Stimulated activated effector memory CD8-positive, alpha-beta T cell treated with anti-CD3 and anti-CD28 coated beads, Interleukin-12 subunit alpha, Interleukin-12 subunit beta, amount 100 ng/mL, for 72 hours (primary cell): ENCODE measurements around the gene MRTFB.
A peak's percentile ranks its signal among the peaks of the same experiment; 100 is the strongest.

Experiments used
- ATAC-seq: fragments of 150-1000 bp; cut with Tn5 transposase; 2 replicates; pipeline ENCODE4 v1.10.0; 2021
- DNase-seq, 2 donors: peaks; one replicate each; pipeline ENCODE4 v3.0.0; 2021 to 2022; ENCODE audit warnings: low spot score in 2 of 2
- H3K27ac Mint-ChIP-seq: one replicate; pipeline ENCODE4 v1.8.0; 2022; ENCODE audit warnings: mild to moderate bottlenecking, mixed read lengths
- H3K36me3 Mint-ChIP-seq: one replicate; pipeline ENCODE4 v1.8.0; 2022; ENCODE audit warnings: mild to moderate bottlenecking, mixed read lengths
- H3K4me1 Mint-ChIP-seq: one replicate; pipeline ENCODE4 v1.8.0; 2022; ENCODE audit warnings: mixed read lengths
- H3K4me3 Mint-ChIP-seq: one replicate; pipeline ENCODE4 v1.8.0; 2022; ENCODE audit warnings: mild to moderate bottlenecking, mixed read lengths
- H3K9me3 Mint-ChIP-seq: one replicate; pipeline ENCODE4 v1.8.0; 2022; ENCODE audit warnings: mixed read lengths

MRTFB gene

DNA sequence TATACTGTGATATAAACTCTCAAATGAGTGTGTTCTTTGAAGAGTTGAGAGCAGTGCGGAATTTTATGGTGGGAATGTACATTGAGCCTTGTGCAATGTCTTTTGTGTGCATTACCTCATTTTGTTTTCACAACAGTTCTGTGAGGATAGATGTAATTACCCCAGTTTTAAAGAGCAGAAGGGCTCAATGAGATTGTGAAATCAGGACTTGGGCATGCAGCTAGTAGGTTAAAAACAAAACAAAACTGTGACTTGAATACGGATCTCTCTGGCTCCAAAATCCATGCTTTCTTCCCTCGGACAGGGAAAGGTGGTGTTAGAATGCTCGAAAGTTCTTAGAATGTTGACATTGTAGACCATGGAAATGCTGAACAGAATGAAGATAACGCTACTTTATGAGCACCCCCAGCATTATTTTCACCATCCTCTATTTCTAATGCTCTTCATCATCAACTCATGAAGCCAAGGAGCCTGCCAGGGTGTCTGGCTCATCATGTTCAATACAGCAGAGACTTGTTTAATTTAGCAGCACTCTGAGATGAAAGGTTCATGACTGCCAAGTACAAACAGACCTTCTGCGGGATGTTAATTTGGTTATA is 17.1 kb downstream of the MRTFB start:
- DNase-seq (no peak), ATAC-seq (no peak)
- Mint-ChIP-seq H3K4me1 (peaks cover 9% of the 10 kb centered on the region), H3K4me3 (no peak overlapping the region), H3K9me3 (no peaks in the 10 kb centered on the region), H3K36me3 (no peaks in the 10 kb centered on the region), H3K27ac (no peak overlapping the region)

DNA sequence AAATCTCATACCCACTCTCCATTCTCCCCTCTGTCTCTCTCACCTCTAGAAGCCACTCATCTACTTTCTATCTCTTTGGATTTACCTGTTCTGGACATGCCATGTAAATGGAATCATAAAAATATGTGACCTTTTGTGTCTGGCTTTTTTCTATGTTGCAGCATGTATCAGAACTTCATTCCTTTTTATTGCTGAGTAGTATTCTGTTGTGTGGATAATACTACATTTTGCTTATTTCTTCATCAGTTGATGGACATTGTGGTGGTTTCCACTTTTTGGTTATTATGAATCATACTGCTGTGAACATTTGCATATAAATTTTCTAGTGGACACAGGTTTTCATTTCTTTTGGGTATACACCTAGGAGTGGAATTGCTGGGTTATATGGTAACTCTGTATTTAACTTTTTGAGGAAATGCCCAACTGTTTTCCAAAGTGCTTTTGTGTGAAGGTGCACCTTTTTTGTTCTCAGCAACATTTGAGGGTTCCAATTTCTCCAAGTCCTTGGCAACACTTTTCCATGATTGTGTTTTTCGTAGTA is 18.2 kb downstream of the MRTFB start:
- ATAC-seq (no peak), DNase-seq (no peak)
- Mint-ChIP-seq H3K9me3 (no peaks in the 10 kb centered on the region), H3K36me3 (no peaks in the 10 kb centered on the region), H3K4me3 (no peak overlapping the region), H3K4me1 (peaks cover 9% of the 10 kb centered on the region), H3K27ac (no peak overlapping the region)

- Mint-ChIP-seq H3K4me3 (no peak overlapping the region), H3K36me3 (no peaks in the 10 kb centered on the region)
- no peak for DNase-seq
Measured at GRCh38 chr16:14092561-14092960, 21.4 kb downstream of the MRTFB start.

GRCh38 chr16:14095883-14096551 is 24.9 kb downstream of the MRTFB start:
- Mint-ChIP-seq H3K4me1 (peaks cover 11% of the 10 kb centered on the region), H3K36me3 (no peaks in the 10 kb centered on the region), H3K4me3 (no peak overlapping the region), H3K27ac (no peak overlapping the region), H3K9me3 (no peaks in the 10 kb centered on the region)
- DNase-seq (no peak), ATAC-seq (no peak)

More at GRCh38 chr16:14092561-14092960, 21.4 kb downstream of the MRTFB start:
- peaks cover 9% of the 10 kb centered on the region for H3K4me1 Mint-ChIP-seq
- no peak for ATAC-seq
- no peak overlapping the region for H3K27ac Mint-ChIP-seq
- H3K9me3 Mint-ChIP-seq: no peaks in the 10 kb centered on the region

DNA sequence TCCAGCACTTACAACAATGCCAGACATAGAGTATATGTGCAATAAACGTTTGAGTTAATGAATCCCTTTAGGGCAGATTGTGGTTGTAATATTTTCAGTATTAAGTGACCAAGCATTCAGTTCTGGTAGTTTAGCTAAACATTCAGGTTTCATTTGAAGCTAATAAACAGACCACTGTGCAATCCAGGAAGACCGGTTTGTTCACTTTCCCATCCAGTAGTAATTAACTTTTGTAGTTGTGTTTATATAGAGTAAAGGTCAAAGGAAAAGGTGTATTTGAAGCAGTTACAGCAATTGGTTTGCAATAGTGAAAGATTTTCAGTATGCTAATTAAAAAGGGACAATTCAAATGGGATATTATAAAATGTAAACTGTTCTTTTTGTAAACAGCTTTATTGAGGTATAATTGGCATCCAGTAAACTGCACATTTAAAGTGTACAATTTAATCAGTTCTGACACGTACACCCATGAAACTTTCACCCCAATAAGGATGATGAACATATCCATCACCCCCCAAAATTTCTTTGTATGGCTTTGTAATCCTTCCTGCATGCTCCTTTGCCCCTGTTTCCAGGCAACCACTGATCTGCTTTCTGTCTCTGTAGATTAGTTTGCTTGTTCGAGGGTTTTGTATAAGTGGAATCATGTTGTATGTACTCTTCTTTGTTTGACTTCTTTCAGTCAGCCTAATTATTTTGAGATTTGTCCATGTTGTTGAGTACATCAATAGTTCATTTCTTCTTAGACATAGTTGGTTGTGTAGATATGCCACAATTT is 26.3 kb downstream of the MRTFB start:
- DNase-seq (no peak), ATAC-seq (no peak)
- no peaks in the 10 kb centered on the region for H3K36me3 Mint-ChIP-seq
- no peaks in the 10 kb centered on the region for H3K9me3 Mint-ChIP-seq
- peaks cover 13% of the 10 kb centered on the region for H3K4me1 Mint-ChIP-seq
- H3K27ac Mint-ChIP-seq: no peak overlapping the region
- H3K4me3 Mint-ChIP-seq: no peak overlapping the region

DNA sequence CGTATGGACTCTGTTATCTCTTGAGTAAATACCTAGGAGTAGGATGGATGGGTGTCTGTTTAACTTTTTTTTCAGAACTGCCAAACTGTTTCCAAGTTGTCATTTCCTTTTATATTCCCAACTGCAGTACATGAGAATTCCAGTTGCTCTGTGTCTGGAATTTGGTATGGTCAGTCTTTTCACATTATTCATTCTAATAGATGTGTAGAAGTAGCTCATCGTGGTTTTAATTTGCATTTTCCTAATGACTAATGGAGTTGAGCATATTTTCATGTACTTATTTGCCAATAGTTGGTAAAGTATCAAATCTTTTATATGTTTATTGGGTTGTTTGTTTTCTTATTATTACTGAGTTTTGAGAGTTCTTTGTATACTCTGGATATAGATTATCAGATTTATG is 27.0 kb downstream of the MRTFB start:
- H3K9me3 Mint-ChIP-seq: no peaks in the 10 kb centered on the region
- peaks cover 16% of the 10 kb centered on the region for H3K4me1 Mint-ChIP-seq
- DNase-seq (no peak), ATAC-seq (no peak)
- no peaks in the 10 kb centered on the region for H3K36me3 Mint-ChIP-seq
- H3K27ac Mint-ChIP-seq: no peak overlapping the region
- H3K4me3 Mint-ChIP-seq: no peak overlapping the region

DNA sequence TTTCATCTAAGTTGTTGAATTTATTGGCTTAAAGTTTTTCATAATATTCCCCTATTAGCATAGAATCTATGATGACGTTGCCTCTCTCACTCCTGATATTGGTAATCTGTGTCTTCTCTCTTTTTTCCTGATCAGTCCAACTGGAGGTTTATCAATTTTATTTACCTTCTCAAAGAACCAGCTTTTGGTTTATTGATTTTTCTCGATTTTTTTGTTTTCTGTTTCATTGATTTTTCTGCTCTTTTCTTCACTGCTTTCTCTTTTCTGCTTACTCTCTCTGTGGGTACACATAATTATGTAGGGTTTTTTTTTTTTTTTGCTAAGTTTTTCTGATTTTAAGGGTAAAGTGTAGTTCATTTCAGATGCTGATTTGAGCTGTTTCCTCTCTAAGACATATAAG is 29.7 kb downstream of the MRTFB start:
- ATAC-seq (no peak), DNase-seq (no peak)
- Mint-ChIP-seq H3K36me3 (no peaks in the 10 kb centered on the region), H3K4me3 (no peak overlapping the region), H3K9me3 (no peaks in the 10 kb centered on the region), H3K27ac (no peak overlapping the region), H3K4me1 (peaks cover 18% of the 10 kb centered on the region)

- H3K4me1 Mint-ChIP-seq: peaks cover 18% of the 10 kb centered on the region
- H3K36me3 Mint-ChIP-seq: no peaks in the 10 kb centered on the region
- H3K9me3 Mint-ChIP-seq: no peaks in the 10 kb centered on the region
- H3K4me3 Mint-ChIP-seq: no peak overlapping the region
- ATAC-seq: peak; percentile 45
- no peak for DNase-seq
- H3K27ac Mint-ChIP-seq: no peak overlapping the region
Measured at GRCh38 chr16:14101415-14101814, 30.3 kb downstream of the MRTFB start.

DNA sequence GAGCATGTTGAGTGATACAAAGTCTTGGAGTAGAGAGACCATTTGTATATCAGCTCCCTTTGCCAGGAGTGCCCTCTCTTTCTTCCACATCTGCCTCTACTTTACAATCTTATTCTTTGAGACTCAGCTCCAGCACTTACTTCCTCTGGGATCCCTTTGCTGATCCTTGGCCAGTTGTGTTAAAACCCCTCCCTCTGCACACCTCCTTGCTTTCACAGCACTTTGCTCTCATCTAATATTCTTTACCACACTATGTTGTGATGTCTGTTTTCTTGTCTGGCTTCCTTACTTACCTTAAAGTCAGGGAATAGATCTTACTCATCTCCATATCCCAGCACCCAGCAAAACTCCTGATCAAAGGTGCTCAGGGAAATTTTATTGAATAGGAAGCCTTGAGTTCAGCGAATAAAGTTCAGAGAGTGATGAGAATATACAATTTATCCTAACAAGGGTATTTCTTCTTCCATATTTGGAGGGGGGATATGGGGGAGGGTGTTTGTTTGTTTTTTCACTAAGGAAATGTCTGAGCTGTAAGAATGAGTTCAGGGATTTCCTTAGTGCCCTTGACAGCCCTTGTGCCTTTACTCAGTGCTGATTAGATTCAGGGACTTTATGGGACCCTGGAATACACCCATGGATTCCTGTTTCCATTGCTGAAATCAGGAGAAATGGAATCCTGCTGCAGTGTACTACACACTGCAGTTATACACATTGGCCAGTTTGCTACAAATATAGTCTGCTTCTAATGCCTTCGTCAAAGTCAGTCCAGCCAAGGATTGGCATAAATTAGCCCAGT is 32.0 kb downstream of the MRTFB start:
- no peak for ATAC-seq
- Mint-ChIP-seq H3K36me3 (no peaks in the 10 kb centered on the region), H3K4me1 (peaks cover 24% of the 10 kb centered on the region), H3K9me3 (no peaks in the 10 kb centered on the region), H3K4me3 (no peak overlapping the region), H3K27ac (no peak overlapping the region)
- no peak for DNase-seq

- H3K4me3 Mint-ChIP-seq: no peak overlapping the region
- H3K4me1 Mint-ChIP-seq: peaks cover 24% of the 10 kb centered on the region
- H3K36me3 Mint-ChIP-seq: no peaks in the 10 kb centered on the region
- no peaks in the 10 kb centered on the region for H3K9me3 Mint-ChIP-seq
- no peak overlapping the region for H3K27ac Mint-ChIP-seq
- ATAC-seq (no peak), DNase-seq (no peak)
Measured at GRCh38 chr16:14104066-14104465, 32.9 kb downstream of the MRTFB start.

GRCh38 chr16:14105760-14106375 is 34.7 kb downstream of the MRTFB start:
- Mint-ChIP-seq H3K27ac (no peak overlapping the region), H3K36me3 (no peaks in the 10 kb centered on the region), H3K4me3 (no peak overlapping the region), H3K4me1 (peaks cover 26% of the 10 kb centered on the region), H3K9me3 (no peaks in the 10 kb centered on the region)
- ATAC-seq (no peak), DNase-seq (no peak)

GRCh38 chr16:14106457-14106856 is 35.3 kb downstream of the MRTFB start:
- H3K4me3 Mint-ChIP-seq: no peak overlapping the region
- DNase-seq (no peak), ATAC-seq (no peak)
- H3K4me1 Mint-ChIP-seq: peaks cover 23% of the 10 kb centered on the region
- no peaks in the 10 kb centered on the region for H3K9me3 Mint-ChIP-seq
- H3K27ac Mint-ChIP-seq: no peak overlapping the region
- H3K36me3 Mint-ChIP-seq: no peaks in the 10 kb centered on the region

DNA sequence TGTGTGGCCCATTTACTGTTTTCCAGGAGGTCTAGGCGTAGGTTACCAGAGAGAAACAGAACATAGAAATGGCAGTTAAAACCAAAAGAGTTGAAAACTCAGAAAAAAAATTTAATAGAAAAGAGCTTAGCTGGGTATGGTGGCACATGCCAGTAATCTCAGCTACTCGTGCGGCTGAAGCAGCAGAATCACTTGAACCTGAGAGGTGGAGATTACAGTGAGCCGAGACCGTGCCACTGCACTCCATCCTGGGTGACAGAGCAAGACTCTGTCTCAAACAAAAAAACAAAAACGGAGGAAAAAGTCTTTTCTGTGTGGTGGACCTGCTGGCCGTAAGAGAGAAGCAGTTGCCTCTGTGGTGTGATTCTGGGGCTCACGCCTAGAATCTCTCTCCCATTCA is 35.8 kb downstream of the MRTFB start:
- H3K9me3 Mint-ChIP-seq: no peaks in the 10 kb centered on the region
- no peaks in the 10 kb centered on the region for H3K36me3 Mint-ChIP-seq
- ATAC-seq (no peak), DNase-seq (no peak)
- no peak overlapping the region for H3K4me3 Mint-ChIP-seq
- peaks cover 22% of the 10 kb centered on the region for H3K4me1 Mint-ChIP-seq
- no peak overlapping the region for H3K27ac Mint-ChIP-seq

DNA sequence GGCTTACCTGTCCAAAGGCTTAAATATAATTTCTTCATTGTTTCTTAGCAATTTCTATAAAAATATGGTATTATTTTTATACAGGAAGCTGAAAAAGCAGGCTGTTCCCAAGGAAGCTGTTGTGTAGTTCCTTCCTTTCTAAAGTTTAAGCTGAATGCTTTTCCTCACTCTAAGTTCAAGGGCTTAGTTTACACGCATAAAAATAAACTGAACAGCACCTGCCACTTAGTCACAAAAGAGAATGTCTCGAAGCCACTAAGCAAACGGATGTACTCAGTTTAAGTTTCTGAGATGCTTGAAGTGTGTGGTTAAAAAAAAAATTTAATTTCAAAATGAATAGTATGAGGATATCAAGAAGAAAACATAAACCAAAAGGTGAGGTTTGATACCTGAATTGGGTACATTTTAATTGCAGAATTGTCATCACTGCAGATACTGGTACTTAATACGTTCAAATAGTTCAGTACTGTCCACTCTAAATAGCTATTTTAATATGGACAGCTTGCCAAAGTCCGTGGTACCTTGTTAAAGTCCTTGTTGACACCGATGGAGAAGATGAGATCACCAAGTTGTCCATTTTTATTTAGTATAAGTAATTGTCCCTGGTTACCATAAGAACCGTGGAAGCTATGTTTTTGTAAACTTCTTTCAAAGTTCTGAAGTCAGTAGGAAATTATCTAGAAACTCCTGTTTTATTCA is 38.1 kb downstream of the MRTFB start:
- ATAC-seq (no peak), DNase-seq (no peak)
- no peaks in the 10 kb centered on the region for H3K9me3 Mint-ChIP-seq
- H3K4me1 Mint-ChIP-seq: peaks cover 22% of the 10 kb centered on the region
- no peaks in the 10 kb centered on the region for H3K36me3 Mint-ChIP-seq
- H3K4me3 Mint-ChIP-seq: no peak overlapping the region
- H3K27ac Mint-ChIP-seq: no peak overlapping the region
